ENCODE results near the gene EME2. TPM values are rescaled to one million over a fixed set of nuclear protein-coding genes. Genes with fewer than 3 reads are reported as not detected.
A peak's percentile ranks its signal among the peaks of the same experiment; 100 is the strongest.

EME2 gene
- total RNA-seq, 1 experiment from 2014 or later: 24.2 TPM

DNA sequence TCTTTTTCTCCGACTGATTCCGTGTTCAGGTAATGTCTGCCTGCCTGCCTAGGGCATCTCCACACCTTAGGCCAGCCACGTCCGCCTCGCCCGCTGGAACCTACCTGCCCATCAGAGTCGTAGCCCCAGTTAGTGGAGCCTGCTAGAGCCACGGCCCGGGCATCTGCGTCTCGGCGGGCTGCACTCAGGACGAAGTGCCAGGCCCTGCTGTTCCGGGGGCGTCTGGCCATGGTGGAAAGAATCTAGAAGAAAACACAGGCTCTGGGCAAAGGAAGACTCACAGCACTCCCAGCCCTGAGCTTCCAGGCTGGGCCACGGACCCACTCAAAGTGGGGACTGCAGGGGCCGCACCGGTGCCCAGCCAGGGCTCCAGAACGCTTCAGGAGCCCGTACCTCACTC lies 8.6 kb downstream of the EME2 start:
- peak overlapping the region; percentile 91 for H3K4me2 ChIP-seq
- H3K27me3 ChIP-seq (ENCODE audit: insufficient read depth, low read depth): no peaks in the 10 kb centered on the region
- H3K4me1 ChIP-seq (replicated peaks; ENCODE audit: insufficient read depth): peaks cover 15% of the 10 kb centered on the region
- intact Hi-C loops (cut with micrococcal nuclease; ENCODE audit: unreplicated experiment): loop anchor here (5.0 kb wide), 2 partner anchors 161 to 371 kb away; partner anchors contain the start of gene MSRB1
- H3K36me3 ChIP-seq (ENCODE audit: low read depth): 0 out of 2 replicates have a peak, but pooled peaks cover 8% of the 10 kb centered on the region
- TF ChIP-seq EZH2 (IDR thresholded peaks at IDR 0.05; ENCODE audit: low read depth): no peak
- TF ChIP-seq, protein P1, sequence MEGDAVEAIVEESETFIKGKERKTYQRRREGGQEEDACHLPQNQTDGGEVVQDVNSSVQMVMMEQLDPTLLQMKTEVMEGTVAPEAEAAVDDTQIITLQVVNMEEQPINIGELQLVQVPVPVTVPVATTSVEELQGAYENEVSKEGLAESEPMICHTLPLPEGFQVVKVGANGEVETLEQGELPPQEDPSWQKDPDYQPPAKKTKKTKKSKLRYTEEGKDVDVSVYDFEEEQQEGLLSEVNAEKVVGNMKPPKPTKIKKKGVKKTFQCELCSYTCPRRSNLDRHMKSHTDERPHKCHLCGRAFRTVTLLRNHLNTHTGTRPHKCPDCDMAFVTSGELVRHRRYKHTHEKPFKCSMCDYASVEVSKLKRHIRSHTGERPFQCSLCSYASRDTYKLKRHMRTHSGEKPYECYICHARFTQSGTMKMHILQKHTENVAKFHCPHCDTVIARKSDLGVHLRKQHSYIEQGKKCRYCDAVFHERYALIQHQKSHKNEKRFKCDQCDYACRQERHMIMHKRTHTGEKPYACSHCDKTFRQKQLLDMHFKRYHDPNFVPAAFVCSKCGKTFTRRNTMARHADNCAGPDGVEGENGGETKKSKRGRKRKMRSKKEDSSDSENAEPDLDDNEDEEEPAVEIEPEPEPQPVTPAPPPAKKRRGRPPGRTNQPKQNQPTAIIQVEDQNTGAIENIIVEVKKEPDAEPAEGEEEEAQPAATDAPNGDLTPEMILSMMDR (conservative IDR thresholded peaks at IDR 0.05): no peak
- no peak overlapping the region for H2AFZ ChIP-seq
- CTCF ChIA-PET: no interaction called here
- no peak for DNase-seq
- peak overlapping the region; percentile 93 for H3K4me3 ChIP-seq
- H3K27ac ChIP-seq: peak overlapping the region; percentile 50; the same call in 1 of the 2 replicates
- H3K79me2 ChIP-seq (ENCODE audit: low read depth): peaks cover 51% of the 10 kb centered on the region
- no TSS peak for BruUV-seq (replicated peaks)
- H3K9me2 ChIP-seq (ENCODE audit: insufficient read depth): no peaks in the 10 kb centered on the region
- no peaks in the 10 kb centered on the region for H3K9me3 ChIP-seq (ENCODE audit: insufficient read depth, low read depth)
- POLR2A ChIA-PET (ENCODE audit: unreplicated experiment): interaction anchor here (0.6 to 0.7 kb wide), 2 partner anchors 60 to 415 kb away, joined by 4 to 5 read pairs; no protein-coding TSS in a partner anchor
- peaks cover 29% of the 10 kb centered on the region for H3F3A ChIP-seq (ENCODE audit: insufficient read depth, low read depth)
- H4K20me1 ChIP-seq (ENCODE audit: insufficient read depth): peaks cover 47% of the 10 kb centered on the region

GRCh38 chr16:1781758-1782407 lies 9.3 kb downstream of the EME2 start:
- H3K4me1 ChIP-seq (replicated peaks; ENCODE audit: insufficient read depth): peaks cover 15% of the 10 kb centered on the region
- H4K20me1 ChIP-seq (ENCODE audit: insufficient read depth): peaks cover 48% of the 10 kb centered on the region
- peak overlapping the region; percentile 91 for H3K4me2 ChIP-seq
- H3K9me2 ChIP-seq (ENCODE audit: insufficient read depth): no peaks in the 10 kb centered on the region
- POLR2A ChIA-PET (ENCODE audit: unreplicated experiment): interaction anchor here (0.5 to 1.1 kb wide), 6 partner anchors 8 to 485 kb away, joined by 3 to 11 read pairs (median 8); partner anchors contain the start of gene MAPK8IP3
- H3K36me3 ChIP-seq (ENCODE audit: low read depth): 0 out of 2 replicates have a peak, but pooled peaks cover 8% of the 10 kb centered on the region
- no peaks in the 10 kb centered on the region for H3K27me3 ChIP-seq (ENCODE audit: insufficient read depth, low read depth)
- intact Hi-C loops (cut with micrococcal nuclease; ENCODE audit: unreplicated experiment): loop anchor here (5.0 kb wide), 2 partner anchors 160 to 370 kb away; partner anchors contain the start of gene MSRB1
- H3K27ac ChIP-seq: peak overlapping the region; percentile 50; the same call in 1 of the 2 replicates
- H2AFZ ChIP-seq: peak overlapping the region; percentile 22; the same call in 1 of the 2 replicates
- H3K9me3 ChIP-seq (ENCODE audit: insufficient read depth, low read depth): no peaks in the 10 kb centered on the region
- H3K4me3 ChIP-seq: peak overlapping the region; percentile 93
- CTCF ChIA-PET: interaction anchor here (1.3 to 1.6 kb wide), 2 partner anchors 8 to 76 kb away, joined by 6 to 9 read pairs; partner anchors contain the start of gene MAPK8IP3
- peaks cover 26% of the 10 kb centered on the region for H3F3A ChIP-seq (ENCODE audit: insufficient read depth, low read depth)
- H3K79me2 ChIP-seq (ENCODE audit: low read depth): peaks cover 55% of the 10 kb centered on the region
- TF ChIP-seq, protein P1 (conservative IDR thresholded peaks at IDR 0.05): no peak
- TF ChIP-seq EZH2 (IDR thresholded peaks at IDR 0.05; ENCODE audit: low read depth): no peak
- DNase-seq: peak; percentile 55 to 65
- no TSS peak for BruUV-seq (replicated peaks)

GRCh38 chr16:1782408-1783264 lies 10.0 kb downstream of the EME2 start, which contains the start of the genes NUBP2 and SPSB3:
Gene NUBP2 (plus strand): TSS chr16:1782960. CDS start chr16:1783021, 61 bp downstream.
Gene SPSB3 (minus strand): TSS chr16:1782571. CDS start chr16:1781483, 1,088 bp downstream.
- CTCF ChIA-PET: interaction anchor here (0.6 to 1.6 kb wide), 3 partner anchors 9 to 358 kb away, joined by 6 to 9 read pairs (median 6); partner anchors contain the start of gene MAPK8IP3
- DNase-seq: peak; percentile 99 to 100
- peaks cover 43% of the 10 kb centered on the region for H4K20me1 ChIP-seq (ENCODE audit: insufficient read depth)
- H3K27ac ChIP-seq: peak within 1 kb of the TSS; percentile 50; the same call in 1 of the 2 replicates
- BruUV-seq (replicated peaks): no TSS peak
- H3K9me3 ChIP-seq (ENCODE audit: insufficient read depth, low read depth): no peaks in the 10 kb centered on the region
- H3K27me3 ChIP-seq (ENCODE audit: insufficient read depth, low read depth): no peaks in the 10 kb centered on the region
- H2AFZ ChIP-seq: peak within 1 kb of the TSS; percentile 79
- H3K36me3 ChIP-seq (ENCODE audit: low read depth): 0 out of 2 replicates have a peak, but pooled peaks cover 7% of the 10 kb centered on the region
- TF ChIP-seq, protein P1 (conservative IDR thresholded peaks at IDR 0.05): no peak
- TF ChIP-seq EZH2 (IDR thresholded peaks at IDR 0.05; ENCODE audit: low read depth): no peak
- H3K79me2 ChIP-seq (ENCODE audit: low read depth): peaks cover 55% of the 10 kb centered on the region
- H3K4me2 ChIP-seq: peak within 1 kb of the TSS; percentile 91
- intact Hi-C loops (cut with micrococcal nuclease; ENCODE audit: unreplicated experiment): loop anchor here (5.0 kb wide), 2 partner anchors 160 to 370 kb away; partner anchors contain the start of gene MSRB1
- peak within 1 kb of the TSS; percentile 93 for H3K4me3 ChIP-seq
- H3K4me1 ChIP-seq (replicated peaks; ENCODE audit: insufficient read depth): peaks cover 15% of the 10 kb centered on the region
- POLR2A ChIA-PET (ENCODE audit: unreplicated experiment): interaction anchor here (0.5 to 1.1 kb wide), 12 partner anchors 9 to 1104 kb away, joined by 3 to 11 read pairs (median 4); partner anchors contain the start of genes CEMP1 and MAPK8IP3
- peaks cover 23% of the 10 kb centered on the region; the same call in 1 of the 2 replicates for H3F3A ChIP-seq (ENCODE audit: insufficient read depth, low read depth)
- no peaks in the 10 kb centered on the region for H3K9me2 ChIP-seq (ENCODE audit: insufficient read depth)

Data from PC-9 (cell line).